Chondrocyte (in vitro differentiated cells): ENCODE measurements around the gene SLC41A3. TPM values are rescaled to one million over a fixed set of nuclear protein-coding genes. Genes with fewer than 3 reads are reported as not detected.

Source experiments
- DNase-seq: peaks from one replicate; pipeline ENCODE4 v3.0.0; 2021; ENCODE audit warnings: mixed read lengths, low spot score
- H3K27ac Mint-ChIP-seq: one replicate; pipeline ENCODE4 v1.8.0; 2021; ENCODE audit warnings: mild to moderate bottlenecking, moderate library complexity, mixed read lengths; ENCODE audit not compliant: unreplicated experiment
- H3K27me3 Mint-ChIP-seq: 2 replicates; pipeline ENCODE4 v1.8.0; 2021; ENCODE audit warnings: low read depth, mixed read lengths
- H3K36me3 Mint-ChIP-seq: 2 replicates; pipeline ENCODE4 v1.8.0; 2021; ENCODE audit warnings: low read depth, mixed read lengths
- H3K4me1 Mint-ChIP-seq: 2 replicates; pipeline ENCODE4 v1.8.0; 2021; ENCODE audit warnings: low read depth, mild to moderate bottlenecking, mixed read lengths
- H3K4me3 Mint-ChIP-seq: one replicate; pipeline ENCODE4 v1.8.0; 2021; ENCODE audit warnings: mild to moderate bottlenecking, moderate library complexity, mixed read lengths; ENCODE audit not compliant: unreplicated experiment
- H3K9me3 Mint-ChIP-seq: 2 replicates; pipeline ENCODE4 v1.8.0; 2021; ENCODE audit warnings: low read depth, mixed read lengths
- total RNA-seq: library from RNA; stranded (reverse); gene quantifications from 3 replicates; pipeline ENCODE4 v1.2.1, GENCODE V29; 2021
- TF ChIP-seq, protein P1 (sequence below): fragments of 200-600 bp; sonication (generic); IDR thresholded peaks from 2 replicates; pipeline ENCODE4 v1.5.0; 2021; ENCODE audit warnings: antibody characterized with exemption, mild to moderate bottlenecking, moderate library complexity

Gene SLC41A3
- total RNA-seq, 1 donor from 2014 or later = 43.2 TPM

GRCh38 chr3:126119008-126119675, 35.2 kb upstream of the SLC41A3 start:
- H3K36me3 Mint-ChIP-seq = no peaks in the 10 kb centered on the region
- H3K4me3 Mint-ChIP-seq = no peak overlapping the region
- peaks cover 20% of the 10 kb centered on the region for H3K27me3 Mint-ChIP-seq
- TF ChIP-seq, protein P1, sequence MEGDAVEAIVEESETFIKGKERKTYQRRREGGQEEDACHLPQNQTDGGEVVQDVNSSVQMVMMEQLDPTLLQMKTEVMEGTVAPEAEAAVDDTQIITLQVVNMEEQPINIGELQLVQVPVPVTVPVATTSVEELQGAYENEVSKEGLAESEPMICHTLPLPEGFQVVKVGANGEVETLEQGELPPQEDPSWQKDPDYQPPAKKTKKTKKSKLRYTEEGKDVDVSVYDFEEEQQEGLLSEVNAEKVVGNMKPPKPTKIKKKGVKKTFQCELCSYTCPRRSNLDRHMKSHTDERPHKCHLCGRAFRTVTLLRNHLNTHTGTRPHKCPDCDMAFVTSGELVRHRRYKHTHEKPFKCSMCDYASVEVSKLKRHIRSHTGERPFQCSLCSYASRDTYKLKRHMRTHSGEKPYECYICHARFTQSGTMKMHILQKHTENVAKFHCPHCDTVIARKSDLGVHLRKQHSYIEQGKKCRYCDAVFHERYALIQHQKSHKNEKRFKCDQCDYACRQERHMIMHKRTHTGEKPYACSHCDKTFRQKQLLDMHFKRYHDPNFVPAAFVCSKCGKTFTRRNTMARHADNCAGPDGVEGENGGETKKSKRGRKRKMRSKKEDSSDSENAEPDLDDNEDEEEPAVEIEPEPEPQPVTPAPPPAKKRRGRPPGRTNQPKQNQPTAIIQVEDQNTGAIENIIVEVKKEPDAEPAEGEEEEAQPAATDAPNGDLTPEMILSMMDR = no peak
- peaks cover 3% of the 10 kb centered on the region for H3K9me3 Mint-ChIP-seq
- DNase-seq = no peak
- no peaks in the 10 kb centered on the region for H3K4me1 Mint-ChIP-seq
- no peak overlapping the region for H3K27ac Mint-ChIP-seq

GRCh38 chr3:126118591-126118990, 34.7 kb upstream of the SLC41A3 start:
- Mint-ChIP-seq H3K27me3 (peaks cover 20% of the 10 kb centered on the region), H3K9me3 (peaks cover 3% of the 10 kb centered on the region), H3K4me3 (no peak overlapping the region), H3K27ac (no peak overlapping the region), H3K4me1 (no peaks in the 10 kb centered on the region), H3K36me3 (no peaks in the 10 kb centered on the region)
- TF ChIP-seq, protein P1 = no peak
- DNase-seq = peak; percentile 81

GRCh38 chr3:126117786-126118185, 33.9 kb upstream of the SLC41A3 start:
- TF ChIP-seq, protein P1 = no peak
- Mint-ChIP-seq H3K4me1 (no peaks in the 10 kb centered on the region), H3K27ac (no peak overlapping the region), H3K9me3 (peaks cover 3% of the 10 kb centered on the region), H3K27me3 (peaks cover 17% of the 10 kb centered on the region), H3K4me3 (no peak overlapping the region), H3K36me3 (no peaks in the 10 kb centered on the region)
- peak; percentile 87 for DNase-seq

DNA sequence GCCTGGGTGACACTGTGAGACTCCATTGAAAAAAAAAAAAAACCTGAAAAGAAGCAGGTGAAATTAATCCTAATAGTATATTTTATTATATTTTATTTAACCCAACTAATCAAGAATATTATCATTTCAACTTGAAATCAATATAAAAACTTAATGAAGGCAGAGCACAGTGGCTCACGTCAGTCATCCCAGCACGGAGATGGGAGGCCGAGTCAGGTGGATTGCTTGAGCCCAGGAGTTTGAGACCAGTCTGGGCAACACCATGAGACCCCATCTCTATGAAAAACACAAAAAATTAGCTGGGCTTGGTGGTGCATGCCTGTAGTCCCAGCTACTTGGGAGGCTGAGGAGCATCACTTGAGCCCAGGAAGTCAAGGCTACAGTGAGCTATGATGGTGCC, 33.3 kb upstream of the SLC41A3 start:
- Mint-ChIP-seq H3K4me1 (no peaks in the 10 kb centered on the region), H3K36me3 (no peaks in the 10 kb centered on the region), H3K9me3 (peaks cover 3% of the 10 kb centered on the region), H3K27me3 (peaks cover 16% of the 10 kb centered on the region), H3K4me3 (no peak overlapping the region), H3K27ac (no peak overlapping the region)
- no peak for DNase-seq
- TF ChIP-seq, protein P1 = no peak

DNA sequence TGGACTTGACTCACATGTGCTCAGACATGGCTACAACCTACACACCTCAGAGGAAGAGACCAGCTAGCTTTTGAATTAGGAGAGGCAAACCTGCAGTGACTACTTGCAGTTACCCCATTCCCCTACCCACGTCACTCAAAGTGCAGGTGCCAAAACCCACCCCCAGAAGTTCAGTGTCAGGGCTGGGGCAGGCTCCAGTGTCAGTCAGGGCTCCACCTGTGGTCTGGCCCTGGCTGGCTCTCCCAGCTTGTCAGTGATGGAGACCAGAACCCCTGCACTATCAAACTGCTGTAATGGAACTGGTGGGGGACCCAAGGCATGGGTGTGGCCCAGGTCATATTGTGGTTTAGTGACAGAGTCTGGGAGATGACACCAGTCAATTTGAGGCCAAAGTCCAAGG, 32.6 kb upstream of the SLC41A3 start:
- no peak overlapping the region for H3K27ac Mint-ChIP-seq
- TF ChIP-seq, protein P1 = no peak
- H3K36me3 Mint-ChIP-seq = no peaks in the 10 kb centered on the region
- peaks cover 12% of the 10 kb centered on the region for H3K27me3 Mint-ChIP-seq
- H3K9me3 Mint-ChIP-seq = peaks cover 3% of the 10 kb centered on the region
- no peak overlapping the region for H3K4me3 Mint-ChIP-seq
- peak; percentile 55 for DNase-seq
- H3K4me1 Mint-ChIP-seq = no peaks in the 10 kb centered on the region
